Fibroblast of skin of abdomen (primary cell): ENCODE data around the gene CLDN20. TPM values are rescaled to one million over a fixed set of nuclear protein-coding genes. Genes with fewer than 3 reads are reported as not detected.
A peak's percentile ranks its signal among the peaks of the same experiment; 100 is the strongest.
"Not testable (repeated sequence)": the region's sequence is repeated elsewhere in the genome, so short reads cannot be mapped to it uniquely, and the experiment has no call there.

Source experiments
- DNase-seq: peaks from one replicate; pipeline ENCODE4 v3.0.0-alpha.2; 2013
- polyA plus RNA-seq, 2 experiments: library from polyadenylated mRNA; unstranded; fragments of 120-200 nt; gene quantifications; one replicate each; pipeline ENCODE4 v1.2.1, GENCODE V29; 2013; ENCODE audit not compliant: insufficient read length in 2 of 2

The CLDN20 gene, protein sequence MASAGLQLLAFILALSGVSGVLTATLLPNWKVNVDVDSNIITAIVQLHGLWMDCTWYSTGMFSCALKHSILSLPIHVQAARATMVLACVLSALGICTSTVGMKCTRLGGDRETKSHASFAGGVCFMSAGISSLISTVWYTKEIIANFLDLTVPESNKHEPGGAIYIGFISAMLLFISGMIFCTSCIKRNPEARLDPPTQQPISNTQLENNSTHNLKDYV
- polyA plus RNA-seq (2013, experiment 1 of 2; ENCODE audit: insufficient read length), result 0.14 TPM
- polyA plus RNA-seq (2013, experiment 2 of 2; ENCODE audit: insufficient read length), result 0.37 TPM

DNA sequence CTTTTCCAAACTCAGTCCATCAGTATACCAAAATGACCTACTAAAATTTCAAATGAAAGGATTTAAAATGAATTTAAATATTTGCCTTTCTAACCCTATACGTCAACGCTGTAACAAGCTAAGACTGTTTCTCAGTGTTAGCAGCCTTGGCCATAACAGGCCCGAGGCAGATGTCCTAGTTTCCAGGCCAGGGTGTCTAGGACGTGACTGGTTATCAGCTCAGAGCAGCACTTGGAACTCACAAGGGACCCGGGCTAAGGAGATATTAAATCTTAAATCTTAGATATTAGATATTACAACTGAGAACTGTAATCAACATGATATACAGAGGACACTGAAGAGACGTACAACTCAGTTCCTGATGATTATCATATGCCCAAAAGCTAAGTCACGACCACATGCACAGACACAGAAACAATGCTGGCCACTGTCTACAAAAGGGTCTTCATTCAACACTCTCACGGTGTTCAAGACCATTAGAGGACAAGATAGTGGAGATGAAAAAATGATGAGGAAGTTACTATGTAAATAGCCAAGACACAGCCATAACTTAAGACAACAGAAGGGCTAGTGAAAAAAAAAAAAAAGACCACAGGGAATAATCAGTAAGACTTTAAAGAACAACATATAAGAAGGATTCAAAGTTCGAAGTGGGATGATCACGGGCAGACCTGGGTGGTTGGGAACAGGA, at the start of gene CLDN20:
Gene CLDN20 (plus strand): TSS at position 641 of the 691 bp plus-strand sequence. CDS start 11,707 bp downstream, outside the sequence.
- no peak for DNase-seq

DNA sequence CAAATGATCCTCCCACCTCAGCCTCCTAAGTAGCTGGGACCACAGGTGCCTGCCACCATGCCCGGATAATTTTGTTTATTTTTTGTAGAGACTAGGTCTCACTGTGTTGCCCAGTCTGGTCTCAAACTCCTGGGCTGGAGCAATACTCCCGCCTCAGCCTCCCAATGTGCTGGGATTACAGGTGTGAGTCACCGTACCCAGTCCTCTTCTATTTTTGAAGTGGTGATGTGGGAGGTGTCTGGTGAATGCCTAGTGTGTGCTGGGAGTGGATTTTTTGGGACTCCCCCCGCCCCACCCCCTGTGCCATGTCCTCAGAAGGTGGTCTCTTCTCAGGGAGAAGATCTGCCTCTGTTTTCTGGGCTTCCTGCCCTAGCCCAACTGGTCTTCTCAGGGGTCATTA, 47.9 kb upstream of the CLDN20 start:
- DNase-seq, result no peak

DNA sequence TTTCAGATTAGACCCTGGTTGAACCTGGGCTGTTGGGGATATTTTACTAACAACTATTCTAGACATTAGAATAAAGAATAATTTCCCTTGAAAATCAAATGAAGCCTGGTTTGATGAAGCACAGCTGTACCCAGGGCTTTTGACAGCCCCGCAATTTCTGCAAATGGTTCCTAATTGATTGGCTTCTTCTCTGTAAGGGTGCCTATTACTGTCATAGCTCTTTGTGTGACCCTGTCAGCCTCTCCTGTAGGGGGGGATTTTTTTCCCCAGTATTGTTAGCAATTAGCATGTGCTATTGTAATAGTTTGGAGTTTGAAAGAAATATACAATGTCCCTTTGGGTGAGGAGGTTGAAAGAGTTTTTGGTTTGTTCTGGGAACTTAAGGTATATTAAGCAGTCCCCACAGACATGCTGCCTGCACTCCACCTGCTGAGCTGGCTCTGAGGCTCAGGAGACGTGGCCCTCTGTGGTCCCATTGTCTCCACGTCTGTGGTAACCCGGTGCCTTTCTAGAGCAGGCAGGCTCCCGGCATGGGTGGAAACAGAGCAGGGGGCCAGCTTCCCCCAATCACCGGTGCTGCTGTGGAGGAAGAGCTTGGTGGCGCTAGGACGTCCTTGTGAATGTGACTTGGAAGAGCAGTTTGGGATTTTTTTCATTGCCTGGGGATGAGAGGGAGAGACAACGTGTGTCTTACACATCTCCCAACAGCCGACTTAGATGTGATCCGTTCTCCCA, 47.3 kb upstream of the CLDN20 start:
- DNase-seq, result no peak

DNA sequence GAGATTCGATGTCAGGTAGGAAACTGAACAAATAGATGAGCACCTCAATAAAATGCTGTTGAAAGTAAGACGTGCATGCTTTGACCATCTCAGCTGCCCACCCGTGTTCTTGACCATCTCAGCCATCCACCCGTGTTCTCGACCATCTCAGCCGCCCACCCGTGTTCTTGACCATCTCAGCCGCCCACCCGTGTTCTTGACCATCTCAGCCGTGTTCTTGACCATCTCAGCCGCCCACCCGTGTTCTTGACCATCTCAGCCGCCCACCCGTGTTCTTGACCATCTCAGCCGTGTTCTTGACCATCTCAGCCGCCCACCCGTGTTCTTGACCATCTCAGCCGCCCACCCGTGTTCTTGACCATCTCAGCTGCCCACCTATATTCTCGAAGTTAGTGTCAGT, 45.1 kb upstream of the CLDN20 start:
- not testable (repeated sequence) for DNase-seq

DNA sequence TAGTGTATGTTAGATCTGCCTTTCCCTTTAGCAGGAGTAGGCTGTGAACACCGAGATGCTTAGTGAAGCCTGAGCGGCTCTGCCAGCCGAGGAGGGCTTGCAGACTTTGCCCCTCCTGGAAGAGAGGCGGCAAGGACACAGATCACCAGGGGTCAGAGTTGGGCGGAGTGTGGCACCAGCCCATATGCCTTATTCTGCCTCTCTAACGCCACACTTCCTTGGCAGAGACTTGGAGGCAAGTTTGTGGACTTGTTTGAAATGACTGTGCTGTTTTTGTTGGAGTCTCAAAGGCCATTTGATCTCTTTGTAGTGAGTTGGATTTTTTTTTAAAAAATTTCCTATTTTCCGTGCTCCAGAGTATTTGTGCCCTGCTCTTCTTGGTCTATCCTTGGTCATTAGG, 44.5 kb upstream of the CLDN20 start:
- no peak for DNase-seq

DNA sequence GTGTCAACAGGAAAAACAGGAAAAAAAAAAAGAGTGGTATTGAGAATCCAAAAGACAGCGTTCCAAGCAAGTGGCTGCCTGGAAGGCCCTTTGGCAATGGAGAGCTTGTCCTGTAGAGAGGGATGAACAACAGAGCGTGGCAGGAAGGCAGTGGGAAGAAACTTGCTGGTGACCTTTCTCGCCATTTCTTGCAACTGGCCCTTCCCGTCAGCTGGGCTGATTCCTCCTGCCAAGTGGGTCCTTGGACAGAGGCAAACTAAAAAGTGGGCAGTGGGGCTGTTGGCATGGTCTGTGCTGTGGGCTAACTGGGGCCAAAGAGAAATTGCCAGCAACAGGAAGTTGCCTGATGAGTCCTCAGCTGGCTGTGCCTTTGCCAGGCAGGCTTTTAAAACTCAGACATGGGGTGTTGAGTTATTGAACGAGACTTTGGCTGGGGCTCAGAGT, 43.9 kb upstream of the CLDN20 start:
- no peak for DNase-seq

DNA sequence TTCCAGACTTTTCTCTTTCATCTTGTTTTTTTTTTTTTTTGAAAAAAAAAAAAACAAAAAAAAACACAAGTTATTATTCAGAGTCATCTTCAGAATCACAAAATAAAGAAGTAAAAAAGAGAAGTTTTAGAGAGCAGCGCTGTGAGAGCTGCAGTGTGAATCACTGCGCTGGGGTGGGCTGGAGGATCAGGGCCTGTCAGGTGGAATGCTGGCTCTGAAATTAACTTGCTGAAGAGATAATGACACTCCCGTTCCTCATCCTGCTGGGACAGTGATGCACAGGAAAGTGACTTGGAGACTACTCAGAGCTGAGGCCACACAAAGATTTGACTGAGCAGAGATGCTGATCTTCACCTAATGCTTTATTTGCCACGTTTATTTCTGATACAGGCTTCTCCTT, 42.7 kb upstream of the CLDN20 start:
- DNase-seq, result no peak

DNA sequence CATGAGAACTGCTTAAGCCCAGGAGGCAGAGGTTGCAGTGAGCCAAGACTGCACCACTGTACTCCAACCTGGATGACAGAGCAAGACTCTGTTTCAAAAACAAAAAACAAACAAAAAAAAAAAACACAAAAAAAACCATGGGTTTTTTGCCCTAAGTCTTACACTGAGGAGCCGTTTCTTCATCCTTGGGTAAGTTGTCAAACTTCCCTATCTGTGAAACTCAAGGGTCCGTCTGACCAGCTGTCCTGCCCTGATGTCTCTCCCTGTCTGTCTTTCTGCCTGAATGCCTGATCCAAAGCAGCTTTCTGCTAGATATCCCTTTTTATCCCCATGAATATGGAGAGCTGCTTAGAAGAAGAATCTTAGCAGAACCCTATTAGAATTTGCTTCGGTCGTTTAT, 41.3 kb upstream of the CLDN20 start:
- no peak for DNase-seq

DNA sequence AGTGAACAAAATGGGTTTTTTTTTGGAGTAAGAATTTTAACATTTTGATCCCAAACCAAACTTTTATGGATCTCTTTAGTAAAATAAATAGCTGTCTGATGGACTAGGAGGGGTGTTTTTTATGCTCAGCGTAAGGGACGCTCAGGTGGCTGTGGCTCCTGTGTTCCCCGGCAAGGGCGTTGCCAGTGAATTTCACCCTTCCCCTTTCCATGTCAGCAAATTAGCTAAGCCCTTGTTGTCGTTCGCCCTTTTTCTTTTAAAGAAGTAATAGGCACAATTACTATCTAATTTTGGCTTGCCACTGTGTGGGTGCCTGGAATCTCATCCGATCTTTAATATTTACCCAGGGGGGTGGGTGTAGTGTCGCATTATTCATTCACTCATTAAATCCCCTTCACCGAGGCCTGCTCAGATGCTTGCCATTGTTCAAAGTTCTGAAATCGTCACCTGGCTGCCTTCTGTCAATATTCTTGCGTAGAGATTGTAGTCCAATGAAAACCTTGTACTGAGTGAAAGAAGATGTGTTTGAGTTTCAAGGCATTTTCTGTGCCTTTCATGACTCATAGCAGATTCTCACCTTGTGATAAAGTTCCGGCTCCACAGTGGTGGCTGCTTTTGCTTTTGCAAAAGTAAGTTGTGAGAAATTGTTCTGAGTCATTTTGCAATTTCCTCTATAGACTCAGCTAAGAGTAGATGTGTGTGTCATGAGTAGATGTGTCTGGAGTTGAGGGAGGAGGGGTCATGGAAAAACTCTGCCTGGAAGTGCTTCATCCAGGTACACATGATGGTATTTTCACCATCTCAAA, 40.0 kb upstream of the CLDN20 start:
- peak; percentile 88 for DNase-seq

DNA sequence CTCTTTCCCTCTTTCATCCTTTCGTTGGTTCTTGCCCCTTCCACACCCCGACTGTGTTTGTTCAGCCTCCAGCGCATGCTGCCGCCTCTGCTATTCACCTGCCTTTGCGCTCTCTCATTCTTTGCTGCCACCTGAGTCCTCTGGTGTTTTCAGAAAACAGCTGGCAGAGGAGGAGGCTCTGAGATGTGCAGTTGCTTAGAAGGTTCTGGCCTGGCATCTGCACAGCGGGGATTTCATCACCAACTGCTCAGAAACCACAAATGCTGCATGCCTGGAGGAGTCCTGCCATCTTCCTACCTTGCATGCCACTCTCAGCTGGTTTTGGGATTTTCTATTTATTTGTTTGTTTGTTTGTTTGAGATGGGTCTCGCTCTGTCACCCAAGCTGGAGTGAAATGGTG, 39.2 kb upstream of the CLDN20 start:
- no peak for DNase-seq

DNA sequence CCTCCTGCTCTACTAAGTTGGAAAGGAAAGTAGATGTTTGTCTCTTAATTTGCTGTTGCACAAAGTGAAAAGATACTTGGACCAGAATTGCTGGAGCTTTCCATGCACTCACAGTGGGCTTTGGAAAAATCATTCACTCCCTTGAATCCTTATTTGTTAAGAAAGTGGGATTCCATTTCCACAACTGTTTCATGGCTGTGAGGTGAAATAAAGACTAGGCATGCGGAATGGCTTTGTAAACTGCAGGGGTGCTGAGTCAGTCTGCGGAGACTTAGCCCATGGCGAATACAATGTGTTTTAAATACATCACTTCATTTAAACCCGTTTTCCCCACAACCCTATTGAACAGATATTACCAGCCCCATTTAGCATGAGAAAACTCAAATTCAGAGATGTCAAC, 36.8 kb upstream of the CLDN20 start:
- no peak for DNase-seq

DNA sequence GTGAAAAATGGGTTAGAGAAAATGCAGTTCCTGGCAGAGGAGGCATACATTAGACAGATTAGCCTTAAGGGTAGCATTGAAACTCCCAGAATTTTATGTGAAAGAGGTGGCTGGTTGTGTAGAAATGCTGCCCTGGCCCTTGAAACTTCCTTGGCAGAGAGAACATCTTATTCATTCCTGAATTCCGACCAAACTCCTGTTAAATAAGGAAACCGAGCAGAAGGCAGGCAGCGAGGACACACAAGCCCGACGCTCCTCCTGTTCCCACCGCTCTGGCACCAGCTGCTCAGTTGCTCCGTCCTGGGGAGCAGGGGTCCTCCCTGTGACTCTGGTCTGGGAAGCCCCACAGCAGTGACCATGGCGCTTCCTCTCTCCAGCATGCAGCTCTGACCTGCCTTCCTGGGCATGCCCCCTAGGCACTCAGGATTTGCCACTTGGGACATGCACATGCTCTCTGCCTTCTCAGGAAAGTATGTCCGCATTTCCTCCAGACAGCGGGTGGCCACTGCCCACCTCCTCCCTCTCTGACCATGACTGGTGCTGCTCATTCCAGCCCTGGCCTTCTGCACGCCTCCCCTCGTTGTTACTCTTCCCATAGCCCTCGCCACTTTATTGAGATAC, 35.2 kb upstream of the CLDN20 start:
- DNase-seq, result no peak

DNA sequence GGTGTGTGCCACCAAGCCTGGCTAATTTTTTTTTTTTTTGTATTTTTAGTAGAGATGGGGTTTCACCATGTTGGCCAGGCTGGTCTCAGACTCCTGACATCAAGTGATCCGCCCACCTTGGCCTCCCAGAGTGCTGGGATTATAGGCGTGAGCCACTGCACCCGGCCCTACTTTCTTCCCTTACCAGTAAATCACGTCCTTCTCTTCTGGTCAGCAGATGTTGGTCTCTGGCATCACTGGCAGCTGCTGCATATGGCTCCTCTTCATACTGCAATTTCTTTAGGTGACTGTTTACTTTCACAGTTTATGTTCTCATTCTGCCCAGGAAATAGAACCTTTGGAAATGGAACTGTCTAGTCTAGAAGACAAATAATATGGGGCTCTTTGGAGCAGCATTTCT, 32.8 kb upstream of the CLDN20 start:
- DNase-seq, result not testable (repeated sequence)

DNA sequence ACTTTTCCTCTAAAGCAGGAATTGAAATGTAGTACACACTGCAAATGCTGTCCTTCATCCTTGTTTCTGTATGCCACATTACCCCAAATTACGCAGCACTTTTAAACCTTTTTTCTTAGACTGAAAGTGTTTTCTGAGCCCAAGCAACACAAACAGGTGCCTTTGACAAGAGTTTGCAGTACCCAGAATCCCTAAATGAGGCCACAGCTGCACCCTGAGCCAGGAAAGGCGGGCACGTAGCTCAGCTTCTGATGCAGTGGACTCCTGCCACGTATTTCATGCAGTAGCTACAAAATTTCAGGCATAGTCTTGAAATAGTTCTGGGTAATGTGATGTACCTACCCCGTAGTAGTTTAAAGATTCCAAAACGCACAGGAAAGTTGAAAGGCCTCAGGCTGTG, 31.0 kb upstream of the CLDN20 start:
- DNase-seq, result no peak

DNA sequence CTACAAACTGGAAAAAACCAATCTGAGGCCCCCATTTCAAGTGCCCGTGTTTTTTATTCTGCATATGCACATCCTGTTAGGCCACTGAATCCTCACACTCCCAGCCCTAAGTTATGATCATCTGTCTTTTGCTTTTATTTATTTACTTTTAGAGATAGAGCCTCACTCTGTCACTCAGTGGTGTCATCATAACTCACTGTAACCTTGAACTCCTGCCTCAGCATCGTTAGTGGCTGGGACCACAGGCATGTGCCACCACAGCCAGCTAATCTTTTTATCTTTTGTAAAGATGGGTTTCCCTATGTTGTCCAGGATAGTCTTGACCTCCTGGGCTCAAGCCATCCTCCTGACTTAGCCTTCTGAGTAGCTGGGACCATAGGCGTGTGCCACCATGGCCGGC, 29.6 kb upstream of the CLDN20 start:
- no peak for DNase-seq

DNA sequence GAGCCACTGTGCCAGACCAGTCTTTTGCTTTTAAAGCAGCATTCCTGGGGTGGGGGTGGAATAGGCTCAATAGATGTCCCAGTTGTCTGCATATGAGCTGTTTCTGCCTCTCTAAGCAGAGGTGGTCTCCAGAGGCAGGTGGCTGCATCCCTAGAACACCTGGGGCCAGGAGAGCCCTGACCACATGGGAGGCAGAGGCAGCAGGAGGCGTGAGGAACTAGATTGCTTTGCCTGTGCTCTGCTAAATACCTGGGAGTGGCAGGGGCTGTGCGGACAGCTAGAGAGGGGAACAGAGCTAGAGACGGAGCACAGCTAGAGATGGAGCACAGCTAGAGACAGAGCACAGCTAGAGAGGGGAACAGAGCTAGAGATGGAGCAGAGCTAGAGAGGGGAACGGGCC, 29.1 kb upstream of the CLDN20 start:
- no peak for DNase-seq

DNA sequence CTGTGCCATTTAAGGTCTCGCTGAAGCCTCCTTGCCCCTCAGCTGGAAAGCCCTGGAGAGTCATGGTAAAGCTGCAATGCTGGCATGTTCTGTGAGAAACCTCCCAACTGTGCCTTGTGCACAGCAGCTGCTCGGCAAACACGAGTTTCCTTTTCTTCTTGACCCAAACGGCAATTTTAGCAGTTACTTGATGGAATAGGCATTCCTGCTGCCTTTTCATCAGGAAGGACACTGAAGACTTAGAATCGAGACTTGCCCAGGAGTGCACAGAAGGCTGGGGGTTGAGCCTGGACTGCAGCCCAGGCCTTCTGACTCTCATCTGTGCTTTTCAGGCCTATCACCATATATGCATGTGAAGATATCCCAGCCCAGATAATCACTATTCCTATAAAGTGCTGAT, 28.7 kb upstream of the CLDN20 start:
- DNase-seq, result no peak

DNA sequence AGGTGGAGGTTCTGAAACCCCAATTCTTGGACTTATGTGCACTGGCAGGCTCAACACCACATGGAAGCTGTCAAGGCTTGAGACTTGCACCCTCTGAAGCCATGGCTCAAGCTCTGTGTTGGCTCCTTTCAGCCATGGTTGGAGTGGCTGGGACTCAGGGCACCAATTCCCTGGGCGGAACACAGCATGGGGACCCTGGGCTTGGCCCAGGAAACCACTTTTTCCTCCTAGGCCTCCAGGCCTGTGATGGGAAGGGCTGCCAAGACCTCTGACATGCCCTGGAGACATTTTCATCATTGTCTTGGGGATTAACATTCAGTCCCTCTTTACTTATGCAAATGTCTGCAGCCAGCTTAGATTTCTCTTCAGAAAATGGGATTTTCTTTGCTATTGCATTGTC, 26.2 kb upstream of the CLDN20 start:
- no peak for DNase-seq

DNA sequence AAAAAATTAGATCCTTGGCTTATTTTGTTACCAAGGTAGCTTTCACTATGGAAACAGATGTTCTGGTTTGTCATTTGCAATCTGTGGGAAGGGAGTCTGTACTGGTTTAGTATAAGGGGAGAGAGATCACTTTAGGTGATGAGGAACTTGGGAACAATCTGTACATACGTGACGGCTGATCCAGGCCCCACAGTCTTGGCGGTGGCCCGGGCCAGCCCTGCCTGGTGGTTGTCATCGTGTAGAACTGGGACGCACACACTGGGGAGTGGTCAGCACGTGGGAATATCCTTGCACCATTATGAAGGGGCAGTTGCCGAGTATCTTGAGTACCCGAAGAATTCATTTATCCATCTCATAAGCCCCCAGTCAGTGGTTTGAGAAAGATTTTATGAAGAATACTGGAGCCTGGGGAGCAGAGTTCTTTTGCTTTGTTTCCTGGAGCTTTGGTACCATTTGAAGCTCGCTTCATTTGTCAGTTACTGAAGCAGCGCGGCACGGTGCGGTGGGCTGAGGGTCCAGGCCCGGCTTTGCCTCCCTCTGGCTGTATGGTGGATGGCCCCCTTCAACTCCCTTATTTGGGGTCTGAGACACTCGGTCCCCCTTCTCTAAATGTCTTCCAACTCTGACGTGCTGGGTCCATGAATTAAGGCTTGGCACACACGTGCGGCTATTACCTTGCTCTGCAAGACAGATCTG, 22.8 kb upstream of the CLDN20 start:
- DNase-seq, result no peak

DNA sequence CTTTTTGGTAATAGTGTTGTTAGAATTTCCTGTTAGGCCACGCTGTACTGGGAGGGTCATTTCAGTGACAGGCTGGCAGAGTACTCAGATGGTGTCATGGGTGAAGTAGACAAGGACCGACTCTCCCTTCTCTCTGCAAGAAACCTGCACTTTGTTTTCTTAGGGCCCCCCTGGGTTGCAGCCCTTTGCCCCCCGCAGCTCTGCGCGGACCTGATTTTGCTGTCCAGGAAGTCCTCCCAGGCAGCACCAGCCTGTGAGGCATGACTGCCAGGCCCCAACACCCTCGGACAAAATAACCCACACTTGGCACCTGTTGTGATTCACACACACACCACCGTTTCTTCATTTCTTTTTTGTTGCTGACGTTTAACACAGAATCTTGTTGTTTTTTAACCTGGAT, 21.8 kb upstream of the CLDN20 start:
- no peak for DNase-seq

DNA sequence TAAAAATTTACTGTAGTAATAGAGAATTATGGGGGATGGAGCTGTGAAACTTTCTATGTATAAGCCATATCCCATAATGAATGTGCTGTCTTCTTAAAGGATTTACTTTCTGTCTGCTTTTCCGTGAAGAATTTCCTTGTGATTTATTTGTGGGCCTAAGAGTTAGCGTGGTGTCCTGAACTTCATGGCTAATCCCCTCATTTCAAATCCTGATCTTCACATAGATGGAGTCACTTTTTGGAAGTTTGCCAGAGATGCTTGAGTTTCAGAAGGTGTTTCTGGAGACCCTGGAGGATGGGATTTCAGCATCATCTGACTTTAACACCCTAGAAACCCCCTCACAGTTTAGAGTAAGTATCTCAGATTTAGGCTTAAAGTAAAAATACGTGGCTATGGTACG, 19.4 kb upstream of the CLDN20 start:
- DNase-seq, result peak; percentile 28

DNA sequence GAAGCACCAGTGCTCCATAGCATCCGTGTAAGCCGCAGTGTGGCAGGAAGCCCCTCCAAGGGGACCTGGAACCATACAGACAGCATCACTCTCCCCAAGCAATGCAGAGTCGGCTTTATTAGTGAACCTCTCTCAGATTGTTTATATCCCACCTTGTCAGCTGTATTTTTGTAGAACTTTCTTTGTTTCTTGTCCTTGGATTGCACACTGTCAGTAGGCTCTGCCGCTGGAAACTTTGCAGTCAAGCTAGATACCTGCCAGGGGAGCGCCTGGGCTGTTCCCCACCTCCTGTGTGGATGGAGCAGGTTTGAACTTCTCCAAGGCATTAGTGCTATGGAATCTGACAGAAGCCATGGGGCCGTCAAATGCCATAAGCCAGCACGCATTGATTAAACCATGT, 18.6 kb upstream of the CLDN20 start:
- DNase-seq, result no peak
